NCI-H460 (cell line): Measurements from ENCODE around the gene DGKQ. TPM values are rescaled to one million over a fixed set of nuclear protein-coding genes. Genes with fewer than 3 reads are reported as not detected.
"Not testable (repeated sequence)": the region's sequence is repeated elsewhere in the genome, so short reads cannot be mapped to it uniquely, and the experiment has no call there.

ENCODE experiments used
- DNase-seq: peaks from one replicate; pipeline ENCODE4 v3.0.0-alpha.2; 2016; ENCODE audit warnings: low read depth; ENCODE audit errors: extremely low read depth
- total RNA-seq: library from RNA; depleted of rRNA; stranded (reverse); fragments of >200 nt; shearing (Covaris generic); gene quantifications from 2 replicates; pipeline ENCODE4 v1.2.3, GENCODE V29; 2014

DGKQ gene
- total RNA-seq, 1 experiment from 2014 or later = 7.9 TPM

GRCh38 chr4:953574-953915 is 19.8 kb downstream of the DGKQ start:
- DNase-seq = no peak

GRCh38 chr4:952881-953573 is 20.3 kb downstream of the DGKQ start:
- DNase-seq = no peak

GRCh38 chr4:951594-952468 is 21.5 kb downstream of the DGKQ start:
- no peak for DNase-seq

DNA sequence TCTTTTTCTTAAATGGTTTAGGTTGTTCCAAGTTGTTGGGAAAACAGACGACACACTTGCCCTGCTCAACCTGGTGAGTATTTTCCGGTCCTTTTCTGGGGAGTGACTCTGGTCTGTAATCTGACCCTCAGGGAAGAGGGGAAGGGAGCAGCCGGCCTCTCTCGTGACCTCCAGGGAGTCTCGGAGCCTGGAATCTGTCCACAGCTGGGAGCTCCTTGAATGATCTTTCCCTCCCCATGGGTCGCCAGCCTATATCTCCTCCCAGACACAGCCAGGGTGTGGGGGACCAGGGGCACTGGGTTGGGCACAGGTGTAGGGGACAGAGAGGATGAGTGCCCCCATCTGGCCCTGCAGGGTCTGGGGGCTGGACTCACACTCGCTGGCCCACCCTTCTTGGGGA is 22.2 kb downstream of the DGKQ start:
- DNase-seq = no peak

GRCh38 chr4:950136-951020 is 23.0 kb downstream of the DGKQ start:
- DNase-seq = no peak

DNA sequence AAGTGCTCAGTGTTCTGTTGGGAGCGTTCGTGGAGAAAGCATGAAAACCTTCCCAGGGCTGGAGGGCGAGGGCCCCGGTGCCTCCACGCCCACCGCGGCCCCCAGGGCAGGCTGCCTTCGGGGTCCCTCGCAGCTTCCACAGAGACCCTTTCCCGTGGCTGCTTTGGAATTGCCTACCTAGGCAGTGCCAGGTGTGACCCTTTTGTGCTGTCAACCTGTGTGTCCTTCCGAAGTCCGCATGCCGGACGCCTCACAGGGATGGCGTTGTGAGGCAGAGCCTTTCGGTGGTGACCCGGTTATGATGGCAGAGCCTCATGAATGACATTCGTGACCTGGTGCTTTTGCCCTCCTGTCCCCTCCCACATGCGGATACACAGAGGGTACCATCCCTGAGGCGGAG is 23.7 kb downstream of the DGKQ start:
- DNase-seq = no peak

GRCh38 chr4:948936-949300 is 24.5 kb downstream of the DGKQ start:
- DNase-seq = no peak

GRCh38 chr4:948101-948935 is 25.1 kb downstream of the DGKQ start:
- DNase-seq = no peak

DNA sequence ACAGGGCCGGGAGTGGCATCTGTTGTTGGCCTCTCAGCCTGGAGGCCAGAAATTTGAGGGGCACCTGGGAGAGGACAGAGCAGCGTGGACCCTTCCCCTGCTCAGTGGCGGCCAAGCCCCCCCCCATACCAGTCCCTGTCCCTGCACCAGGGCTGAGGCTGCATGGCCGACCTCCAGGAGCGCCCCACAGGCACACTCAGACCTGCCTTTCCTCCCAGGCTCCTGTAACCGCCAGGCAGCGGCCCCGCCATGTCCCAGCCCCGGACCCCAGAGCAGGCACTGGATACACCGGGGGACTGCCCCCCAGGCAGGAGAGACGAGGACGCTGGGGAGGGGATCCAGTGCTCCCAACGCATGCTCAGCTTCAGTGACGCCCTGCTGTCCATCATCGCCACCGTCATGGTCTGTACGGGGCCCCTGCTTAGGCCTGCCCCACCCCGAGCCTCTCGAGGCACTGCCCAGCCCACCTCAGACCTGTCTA is 25.8 kb downstream of the DGKQ start:
- no peak for DNase-seq

GRCh38 chr4:946517-947471 is 26.6 kb downstream of the DGKQ start:
- no peak for DNase-seq

GRCh38 chr4:946103-946450 is 27.3 kb downstream of the DGKQ start:
- no peak for DNase-seq

DNA sequence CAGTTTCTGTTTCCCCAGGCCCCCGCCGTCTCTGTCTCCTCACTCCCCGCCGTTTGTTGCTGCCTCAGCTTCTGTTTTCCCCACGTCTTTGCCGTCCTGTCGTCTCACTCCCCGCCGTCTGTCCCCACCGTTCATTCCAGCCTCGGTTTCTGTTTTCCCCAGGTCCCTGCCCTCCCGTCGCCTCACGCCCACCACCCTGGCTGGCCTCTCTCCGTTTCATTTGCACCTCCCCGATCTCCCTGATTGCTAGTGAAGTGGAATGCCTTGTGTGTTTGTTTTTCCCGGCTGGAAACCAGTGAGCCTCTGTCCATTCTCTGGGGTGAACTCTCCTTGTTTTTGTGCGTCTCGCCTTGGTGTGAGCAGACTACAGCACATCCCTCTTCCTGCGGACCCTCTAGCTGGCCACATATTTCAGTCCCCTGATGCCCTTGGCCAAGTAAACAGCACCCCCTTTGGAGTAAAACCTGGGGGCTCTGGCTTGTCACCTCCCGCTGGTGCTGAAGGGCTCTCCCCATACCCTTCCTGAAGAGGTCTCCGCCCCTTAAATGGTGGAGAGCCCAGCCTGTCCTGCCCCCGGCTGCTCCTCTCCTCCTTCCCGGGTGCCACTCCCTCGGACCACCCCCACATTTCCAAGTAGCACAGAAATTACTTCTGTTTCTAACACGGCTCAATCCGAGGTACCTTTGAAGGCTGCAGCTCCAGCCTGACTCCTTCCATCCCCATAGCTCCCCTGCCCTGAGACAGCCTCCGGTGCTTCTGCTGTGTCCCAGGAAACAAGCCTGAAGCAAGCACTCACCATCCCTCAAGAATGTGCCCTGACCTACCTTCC is 27.9 kb downstream of the DGKQ start:
- DNase-seq = no peak

DNA sequence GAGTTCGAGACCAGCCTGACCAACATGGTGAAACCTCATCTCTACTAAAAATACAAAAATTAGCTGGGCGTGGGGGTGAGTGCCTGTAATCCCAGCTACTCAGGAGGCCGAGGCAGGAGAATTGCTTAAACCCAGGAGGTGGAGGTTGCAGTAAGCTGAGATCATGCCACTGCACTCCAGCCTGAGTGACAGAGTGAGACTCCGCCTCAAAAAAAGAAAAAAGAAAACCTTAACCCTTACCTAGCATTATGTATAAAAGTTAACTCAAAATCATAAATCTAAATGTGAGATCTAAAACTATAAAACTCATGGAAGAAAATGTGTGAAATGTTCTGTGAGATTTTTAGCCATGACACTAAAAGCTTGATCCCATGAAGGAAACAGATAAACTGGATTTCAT is 33.9 kb downstream of the DGKQ start:
- DNase-seq = not testable (repeated sequence)

DNA sequence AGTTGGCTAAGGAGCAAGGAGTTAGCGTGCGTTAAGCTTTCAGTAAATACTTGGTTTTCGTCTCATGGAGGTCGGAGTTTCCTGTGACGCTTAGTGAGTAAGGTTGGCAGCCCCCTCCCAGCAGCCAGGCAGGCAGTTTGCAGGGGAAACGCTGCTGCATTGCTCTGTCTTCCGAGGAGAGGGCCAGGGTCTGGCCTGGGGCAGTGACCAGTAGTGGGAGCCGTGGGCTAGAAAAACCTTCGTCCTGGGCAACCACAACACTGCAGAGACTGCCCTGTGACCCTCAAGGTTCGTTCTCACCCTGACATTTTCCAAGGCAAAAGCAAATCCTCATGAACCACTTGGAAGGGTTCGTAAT is 40.7 kb downstream of the DGKQ start:
- DNase-seq = no peak

GRCh38 chr4:931960-932712 is 41.2 kb downstream of the DGKQ start, which contains the start of the genes GAK and TMEM175:
Gene GAK (minus strand): TSS chr4:932316. CDS start chr4:932187, 129 bp downstream.
Gene TMEM175 (plus strand): TSS chr4:932460. CDS start chr4:947740, 15,280 bp downstream.
- DNase-seq = peak; percentile 92

DNA sequence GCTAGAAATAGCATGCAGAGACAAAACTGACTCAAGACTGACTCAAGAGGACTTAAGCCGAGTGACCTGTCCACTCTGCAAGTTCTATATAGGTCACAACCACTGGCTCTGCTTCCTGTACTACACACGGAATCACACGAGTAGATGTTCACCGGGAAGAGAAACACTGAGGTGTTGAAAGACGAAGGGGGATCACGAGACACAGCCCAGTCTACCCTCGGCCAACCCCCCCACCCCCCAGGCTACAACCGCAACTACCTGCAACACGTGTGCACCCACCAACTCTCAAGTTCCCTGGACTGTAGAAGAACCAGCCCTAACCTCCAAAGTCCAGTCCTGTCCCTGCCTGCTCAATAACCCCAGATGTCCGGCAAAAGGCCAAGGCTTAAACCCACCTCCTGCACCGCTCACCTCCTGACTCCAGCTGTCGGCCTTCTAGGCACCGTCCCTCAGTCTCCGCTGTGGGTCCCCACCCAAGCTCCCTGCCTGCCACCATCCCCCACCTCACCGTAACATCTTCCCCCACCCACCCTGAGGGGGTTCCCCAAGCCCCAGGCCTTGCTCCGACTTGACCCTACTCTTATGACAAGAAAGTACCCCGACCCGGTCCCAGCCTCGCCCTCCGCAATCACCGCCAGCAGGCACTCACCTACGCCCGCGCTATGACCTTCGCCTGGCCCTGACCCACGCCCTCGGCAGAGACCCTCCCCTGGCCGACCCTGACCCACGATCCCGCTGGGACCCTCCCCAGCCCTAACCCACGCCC is 42.0 kb downstream of the DGKQ start:
- no peak for DNase-seq

DNA sequence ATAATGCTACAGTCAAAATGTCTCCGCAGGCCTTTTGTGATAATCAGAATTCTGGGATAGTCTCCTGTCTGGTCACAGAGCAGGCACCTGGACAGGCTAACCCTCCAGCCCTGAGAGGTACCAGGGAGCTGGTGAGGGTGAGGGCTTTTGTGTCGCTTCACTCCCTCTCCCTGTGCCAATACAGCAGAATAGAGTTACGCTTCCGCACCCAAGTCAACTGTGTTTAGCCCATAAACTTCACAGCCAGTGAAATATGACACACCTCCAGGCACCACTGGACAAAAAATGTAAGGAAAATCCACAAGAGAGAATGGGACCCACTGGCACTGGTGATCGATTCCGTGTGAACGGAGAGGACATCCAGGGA is 42.6 kb downstream of the DGKQ start:
- DNase-seq = no peak
